ENCODE results near the gene DNM1L. TPM values are rescaled to one million over a fixed set of nuclear protein-coding genes. Genes with fewer than 3 reads are reported as not detected.
"Not testable (repeated sequence)": the region's sequence is repeated elsewhere in the genome, so short reads cannot be mapped to it uniquely, and the experiment has no call there.

Gene DNM1L
- polyA plus RNA-seq, 2 of the 4 experiments (the other 2 are of a cell fraction) = 67.0 to 121 TPM

GRCh38 chr12:32698285-32698684 is 19.2 kb downstream of the DNM1L start (continued):
- TF ChIP-seq, protein P1, sequence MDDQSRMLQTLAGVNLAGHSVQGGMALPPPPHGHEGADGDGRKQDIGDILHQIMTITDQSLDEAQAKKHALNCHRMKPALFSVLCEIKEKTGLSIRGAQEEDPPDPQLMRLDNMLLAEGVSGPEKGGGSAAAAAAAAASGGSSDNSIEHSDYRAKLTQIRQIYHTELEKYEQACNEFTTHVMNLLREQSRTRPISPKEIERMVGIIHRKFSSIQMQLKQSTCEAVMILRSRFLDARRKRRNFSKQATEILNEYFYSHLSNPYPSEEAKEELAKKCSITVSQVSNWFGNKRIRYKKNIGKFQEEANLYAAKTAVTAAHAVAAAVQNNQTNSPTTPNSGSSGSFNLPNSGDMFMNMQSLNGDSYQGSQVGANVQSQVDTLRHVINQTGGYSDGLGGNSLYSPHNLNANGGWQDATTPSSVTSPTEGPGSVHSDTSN (IDR thresholded peaks at IDR 0.05) = no peak
- TF ChIP-seq RFX5 (IDR thresholded peaks at IDR 0.05) (no peak), ESRRA (IDR thresholded peaks at IDR 0.05; ENCODE audit: borderline replicate concordance, low read length) (no peak), FOXS1 (CRISPR knock-in tag; IDR thresholded peaks at IDR 0.05) (no peak), HDAC2 (IDR thresholded peaks at IDR 0.05) (no peak), ZSCAN20 (CRISPR knock-in tag; IDR thresholded peaks at IDR 0.05) (no peak), MAFK (IDR thresholded peaks at IDR 0.05; ENCODE audit: partially characterized antibody) (no peak), NPAS2 (CRISPR knock-in tag; IDR thresholded peaks at IDR 0.05; ENCODE audit: borderline replicate concordance) (no peak)
- TF ChIP-seq, protein P2, sequence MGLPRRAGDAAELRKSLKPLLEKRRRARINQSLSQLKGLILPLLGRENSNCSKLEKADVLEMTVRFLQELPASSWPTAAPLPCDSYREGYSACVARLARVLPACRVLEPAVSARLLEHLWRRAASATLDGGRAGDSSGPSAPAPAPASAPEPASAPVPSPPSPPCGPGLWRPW (IDR thresholded peaks at IDR 0.05) = no peak

- WGBS (ENCODE audit: missing lambda C conversion rate) = 78% methylated on average over 8 of the region's 8 CpGs
- CTCF ChIA-PET = interaction anchor here (0.9 kb wide), 1 partner anchor 55 kb away, joined by 4 read pairs; no protein-coding TSS in a partner anchor
- DNase-seq (ENCODE audit: low read depth in 1 of 2, low spot score in 1 of 2); ATAC-seq; H3K4me3 ChIP-seq; H3K27ac ChIP-seq; H3K4me2 ChIP-seq; POLR2A ChIA-PET; FAIRE-seq; H3K4me1 ChIP-seq: not testable (repeated sequence)
- H3K9me3 ChIP-seq = peaks cover 14% of the 10 kb centered on the region
Observed at GRCh38 chr12:32699437-32699836, 20.3 kb downstream of the DNM1L start.

- Histone ChIP-seq H3K4me1 (no peaks in the 10 kb centered on the region), H3K27ac (no peak overlapping the region), H3K4me2 (no peak overlapping the region), H3K9me3 (no peaks in the 10 kb centered on the region), H3K4me3 (no peak overlapping the region)
- DNase-seq (ENCODE audit: low read depth in 1 of 2, low spot score in 1 of 2) (no peak), FAIRE-seq (no peak), ATAC-seq (no peak)
- ChIA-PET CTCF (interaction anchor here (0.8 kb wide), 1 partner anchor 19 kb away, joined by 3 read pairs; no protein-coding TSS in a partner anchor), POLR2A (no interaction called here)
- TF ChIP-seq PHF8 (IDR thresholded peaks at IDR 0.05; ENCODE audit: borderline replicate concordance, low read depth) (no peak), HOXB13 (CRISPR knock-in tag; IDR thresholded peaks at IDR 0.05; ENCODE audit: low read depth) (no peak), EHMT2 (IDR thresholded peaks at IDR 0.05; ENCODE audit: low read depth) (no peak), ELK1 (IDR thresholded peaks at IDR 0.05; ENCODE audit: low read depth, low read length) (no peak), BHLHE40 (IDR thresholded peaks at IDR 0.05; ENCODE audit: low read depth, low read length) (no peak), ZSCAN20 (CRISPR knock-in tag; IDR thresholded peaks at IDR 0.05) (no peak), HOXA7 (CRISPR knock-in tag; IDR thresholded peaks at IDR 0.05) (no peak)
Observed at GRCh38 chr12:32702473-32702872, 23.4 kb downstream of the DNM1L start.

- no peak overlapping the region for H3K4me3 ChIP-seq
- WGBS (ENCODE audit: missing lambda C conversion rate) = 88% methylated on average over 1 of the region's 1 CpG
- H3K27ac ChIP-seq = no peak overlapping the region
- no peak for FAIRE-seq
- CTCF ChIA-PET = interaction anchor here (0.8 kb wide), 1 partner anchor 20 kb away, joined by 3 read pairs; no protein-coding TSS in a partner anchor
- ATAC-seq = no peak
- H3K4me1 ChIP-seq = no peaks in the 10 kb centered on the region
- no peaks in the 10 kb centered on the region for H3K9me3 ChIP-seq
- no peak for DNase-seq (ENCODE audit: low read depth in 1 of 2, low spot score in 1 of 2)
- POLR2A ChIA-PET = no interaction called here
- H3K4me2 ChIP-seq = no peak overlapping the region
- TF ChIP-seq, protein P1 (IDR thresholded peaks at IDR 0.05) = no peak
- TF ChIP-seq HOXB5 (CRISPR knock-in tag; IDR thresholded peaks at IDR 0.05) (no peak), NFE2L2 (conservative IDR thresholded peaks at IDR 0.05; ENCODE audit: low read length) (no peak)
Observed at GRCh38 chr12:32702946-32703345, 23.8 kb downstream of the DNM1L start.

All from A549 (cell line).